Stimulated activated naive CD8-positive, alpha-beta T cell treated with anti-CD3 and anti-CD28 coated beads, Interleukin-15, Interleukin-2, amounts not matched to agents 100 ng/mL and 50 ng/mL, for 24 hours (primary cell): Measurements from ENCODE around the gene CLEC11A.

Source experiments
- H3K27ac Mint-ChIP-seq: one replicate; pipeline ENCODE4 v1.8.0; 2021; ENCODE audit warnings: mild to moderate bottlenecking, mixed read lengths
- H3K27me3 Mint-ChIP-seq: one replicate; pipeline ENCODE4 v1.8.0; 2021; ENCODE audit warnings: mixed read lengths
- H3K36me3 Mint-ChIP-seq: one replicate; pipeline ENCODE4 v1.8.0; 2021; ENCODE audit warnings: low read depth, mixed read lengths
- H3K4me1 Mint-ChIP-seq: one replicate; pipeline ENCODE4 v1.8.0; 2021; ENCODE audit warnings: low read depth, mixed read lengths
- H3K4me3 Mint-ChIP-seq: one replicate; pipeline ENCODE4 v1.8.0; 2021; ENCODE audit warnings: mild to moderate bottlenecking, mixed read lengths
- H3K9me3 Mint-ChIP-seq: one replicate; pipeline ENCODE4 v1.8.0; 2021; ENCODE audit warnings: mixed read lengths

Gene CLEC11A

GRCh38 chr19:50723069-50723468 lies at the start of gene CLEC11A:
TSS of gene CLEC11A (plus strand) at chr19:50723364. CDS start at chr19:50723526, 162 bp downstream.
- H3K36me3 Mint-ChIP-seq = no peaks in the 10 kb centered on the region
- no peaks in the 10 kb centered on the region for H3K9me3 Mint-ChIP-seq
- peaks cover 33% of the 10 kb centered on the region for H3K27me3 Mint-ChIP-seq
- peak within 1 kb of the TSS; percentile 85 for H3K4me3 Mint-ChIP-seq
- peak within 1 kb of the TSS; percentile 65 for H3K27ac Mint-ChIP-seq
- peaks cover 31% of the 10 kb centered on the region for H3K4me1 Mint-ChIP-seq

DNA sequence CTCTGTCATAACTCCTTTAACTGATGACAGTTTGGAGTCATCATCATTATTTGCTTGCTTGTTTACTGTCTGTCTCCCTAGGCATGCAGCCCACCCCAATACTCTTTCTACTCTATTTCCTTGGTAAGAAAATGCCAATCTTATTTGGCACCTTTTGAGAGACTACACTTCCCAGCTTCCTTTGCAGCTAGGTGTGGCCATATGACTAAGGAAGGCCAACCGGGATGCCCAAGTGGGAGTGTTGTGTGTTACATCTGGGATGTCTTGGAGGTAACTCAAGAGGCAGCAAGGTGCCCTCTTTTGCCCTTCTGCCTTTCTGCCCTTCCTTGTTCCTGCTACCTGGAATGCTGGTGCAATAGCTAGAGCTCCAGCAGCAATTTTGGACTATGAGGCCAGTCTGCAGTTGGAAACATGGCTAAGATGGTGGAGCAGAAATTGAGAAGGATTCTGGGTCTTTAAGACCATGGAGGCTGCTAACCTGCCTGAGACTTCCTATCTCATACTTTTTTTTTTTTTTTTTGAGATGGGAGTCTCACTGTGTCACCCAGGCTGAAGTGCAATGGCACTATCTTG lies 46.5 kb upstream of the CLEC11A start:
- Mint-ChIP-seq H3K36me3 (no peaks in the 10 kb centered on the region), H3K27ac (no peak overlapping the region), H3K4me3 (no peak overlapping the region), H3K9me3 (no peaks in the 10 kb centered on the region), H3K27me3 (peaks cover 56% of the 10 kb centered on the region), H3K4me1 (peaks cover 6% of the 10 kb centered on the region)

GRCh38 chr19:50677636-50678035 lies 45.5 kb upstream of the CLEC11A start:
- Mint-ChIP-seq H3K4me1 (peaks cover 6% of the 10 kb centered on the region), H3K36me3 (no peaks in the 10 kb centered on the region), H3K9me3 (no peaks in the 10 kb centered on the region), H3K27ac (no peak overlapping the region), H3K27me3 (peaks cover 56% of the 10 kb centered on the region), H3K4me3 (no peak overlapping the region)

DNA sequence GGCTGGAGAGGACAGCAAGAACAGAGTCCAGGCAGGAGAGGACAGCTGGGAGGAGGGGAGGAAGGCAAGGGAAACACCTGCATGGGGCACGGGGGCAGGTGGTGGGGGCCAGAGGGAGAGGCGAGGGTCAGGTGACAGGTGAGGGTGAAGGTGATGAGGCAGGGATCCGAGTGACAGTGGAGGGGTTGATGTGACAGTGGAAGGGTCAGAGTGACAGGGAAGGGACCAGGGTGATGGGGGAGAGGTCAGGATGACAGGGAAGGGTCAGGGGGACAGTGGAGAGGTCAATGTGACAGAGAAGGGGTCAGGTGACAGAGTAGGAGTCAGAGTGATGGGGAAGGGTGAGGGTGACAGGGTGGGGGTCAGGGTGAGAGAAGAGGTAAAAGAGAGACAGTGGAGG lies 44.8 kb upstream of the CLEC11A start:
- Mint-ChIP-seq H3K36me3 (no peaks in the 10 kb centered on the region), H3K27me3 (peaks cover 50% of the 10 kb centered on the region), H3K9me3 (no peaks in the 10 kb centered on the region), H3K4me3 (no peak overlapping the region), H3K4me1 (peaks cover 6% of the 10 kb centered on the region), H3K27ac (no peak overlapping the region)

- Mint-ChIP-seq H3K27ac (no peak overlapping the region), H3K4me1 (peaks cover 6% of the 10 kb centered on the region), H3K27me3 (peaks cover 49% of the 10 kb centered on the region)
These were observed 43.7 kb upstream of the CLEC11A start for GRCh38 chr19:50679177-50680125.

GRCh38 chr19:50686310-50687032 lies 36.7 kb upstream of the CLEC11A start:
- no peak overlapping the region for H3K27ac Mint-ChIP-seq
- H3K4me1 Mint-ChIP-seq = no peaks in the 10 kb centered on the region
- H3K27me3 Mint-ChIP-seq = peaks cover 43% of the 10 kb centered on the region
- H3K36me3 Mint-ChIP-seq = no peaks in the 10 kb centered on the region
- no peak overlapping the region for H3K4me3 Mint-ChIP-seq
- H3K9me3 Mint-ChIP-seq = no peaks in the 10 kb centered on the region

More at GRCh38 chr19:50679177-50680125, 43.7 kb upstream of the CLEC11A start:
- Mint-ChIP-seq H3K36me3 (no peaks in the 10 kb centered on the region), H3K9me3 (no peaks in the 10 kb centered on the region), H3K4me3 (no peak overlapping the region)

DNA sequence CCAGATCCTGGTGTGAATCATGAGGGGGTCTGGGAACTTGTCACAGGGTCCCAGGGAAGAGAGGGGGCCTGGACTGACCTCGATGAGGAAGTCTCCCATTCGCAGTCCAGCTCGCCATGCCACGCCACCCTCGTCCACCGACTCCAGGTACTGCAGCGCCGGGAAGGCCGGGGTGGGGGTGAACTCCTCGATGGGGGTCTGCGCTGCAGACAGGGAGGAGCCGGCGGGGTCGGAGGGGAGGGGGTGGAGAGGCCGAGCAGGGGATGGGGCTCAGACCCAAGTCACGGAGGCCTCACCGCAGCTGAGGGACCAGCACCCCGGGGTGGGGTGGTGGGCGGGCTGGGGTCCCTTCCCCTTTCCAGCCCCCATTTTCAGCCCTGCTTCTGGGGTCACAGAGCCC lies 34.4 kb upstream of the CLEC11A start:
- Mint-ChIP-seq H3K36me3 (no peaks in the 10 kb centered on the region), H3K4me1 (no peaks in the 10 kb centered on the region), H3K4me3 (no peak overlapping the region), H3K27me3 (peaks cover 55% of the 10 kb centered on the region), H3K9me3 (no peaks in the 10 kb centered on the region), H3K27ac (no peak overlapping the region)

DNA sequence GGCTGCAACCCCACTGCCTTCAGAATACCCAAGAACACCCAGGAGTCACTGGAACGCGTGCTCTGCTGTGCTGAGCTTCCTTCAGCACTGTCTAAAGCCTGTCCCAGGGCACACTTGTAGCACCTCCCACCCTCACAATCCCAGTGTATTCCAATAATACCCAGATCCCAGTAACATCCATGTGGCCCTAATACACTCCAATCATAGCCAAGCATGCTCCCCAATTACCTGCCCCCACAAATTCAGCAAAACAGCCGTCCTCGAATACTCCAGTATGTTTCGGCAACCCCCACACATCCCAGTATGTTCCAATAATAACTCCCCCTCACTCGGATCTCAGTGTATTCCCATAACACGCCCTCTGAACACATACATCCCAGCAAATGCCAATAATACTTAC lies 32.7 kb upstream of the CLEC11A start:
- H3K9me3 Mint-ChIP-seq = no peaks in the 10 kb centered on the region
- H3K27me3 Mint-ChIP-seq = peaks cover 55% of the 10 kb centered on the region
- H3K4me3 Mint-ChIP-seq = no peak overlapping the region
- no peak overlapping the region for H3K27ac Mint-ChIP-seq
- H3K4me1 Mint-ChIP-seq = no peaks in the 10 kb centered on the region
- H3K36me3 Mint-ChIP-seq = no peaks in the 10 kb centered on the region

- H3K27ac Mint-ChIP-seq = no peak overlapping the region
- H3K36me3 Mint-ChIP-seq = no peaks in the 10 kb centered on the region
- no peak overlapping the region for H3K4me3 Mint-ChIP-seq
- peaks cover 54% of the 10 kb centered on the region for H3K27me3 Mint-ChIP-seq
- no peaks in the 10 kb centered on the region for H3K4me1 Mint-ChIP-seq
- no peaks in the 10 kb centered on the region for H3K9me3 Mint-ChIP-seq
These were observed 29.8 kb upstream of the CLEC11A start for GRCh38 chr19:50693064-50693975.

GRCh38 chr19:50694815-50695145 lies 28.4 kb upstream of the CLEC11A start:
- Mint-ChIP-seq H3K27ac (no peak overlapping the region), H3K9me3 (no peaks in the 10 kb centered on the region), H3K27me3 (peaks cover 53% of the 10 kb centered on the region), H3K36me3 (no peaks in the 10 kb centered on the region), H3K4me3 (no peak overlapping the region), H3K4me1 (no peaks in the 10 kb centered on the region)

GRCh38 chr19:50695251-50696093 lies 27.7 kb upstream of the CLEC11A start:
- Mint-ChIP-seq H3K4me3 (no peak overlapping the region), H3K9me3 (no peaks in the 10 kb centered on the region), H3K27ac (no peak overlapping the region), H3K27me3 (peaks cover 52% of the 10 kb centered on the region), H3K4me1 (no peaks in the 10 kb centered on the region), H3K36me3 (no peaks in the 10 kb centered on the region)

DNA sequence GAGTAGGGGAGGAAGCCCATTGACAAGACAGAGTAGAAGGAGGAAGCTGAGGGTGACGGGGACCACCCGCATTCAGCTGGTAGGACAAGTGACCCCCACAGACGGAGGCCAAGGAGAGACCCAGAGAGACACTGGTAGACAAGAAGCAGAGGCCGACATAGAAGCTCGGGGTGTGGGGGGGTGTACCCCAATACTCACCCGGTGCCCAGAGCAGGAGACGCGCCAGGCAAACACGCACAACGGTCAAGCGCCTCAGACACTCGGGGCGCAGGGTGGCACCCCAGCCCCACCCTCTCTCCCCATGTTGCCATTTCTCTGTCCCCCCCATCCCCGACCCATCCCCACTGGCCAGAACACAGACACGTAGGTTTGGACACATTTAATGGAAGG lies 27.1 kb upstream of the CLEC11A start:
- Mint-ChIP-seq H3K27ac (no peak overlapping the region), H3K4me1 (no peaks in the 10 kb centered on the region)

GRCh38 chr19:50697414-50698124 lies 25.6 kb upstream of the CLEC11A start:
- Mint-ChIP-seq H3K4me1 (no peaks in the 10 kb centered on the region), H3K27ac (no peak overlapping the region), H3K4me3 (no peak overlapping the region), H3K36me3 (no peaks in the 10 kb centered on the region), H3K9me3 (no peaks in the 10 kb centered on the region), H3K27me3 (peaks cover 35% of the 10 kb centered on the region)

More for the DNA sequence above, 27.1 kb upstream of the CLEC11A start:
- Mint-ChIP-seq H3K36me3 (no peaks in the 10 kb centered on the region), H3K27me3 (peaks cover 50% of the 10 kb centered on the region), H3K9me3 (no peaks in the 10 kb centered on the region), H3K4me3 (no peak overlapping the region)
